GM10266 (cell line): Measurements from ENCODE around the gene INPP5D.

ENCODE experiments used
- DNase-seq: peaks from one replicate; pipeline ENCODE4 v3.0.0; 2012; ENCODE audit errors: extremely low spot score
- CTCF ChIP-seq: IDR thresholded peaks from 2 replicates; pipeline ENCODE4 v1.5.1; 2012; ENCODE audit warnings: mild to moderate bottlenecking, low read depth; ENCODE audit not compliant: control insufficient read depth, insufficient read depth; ENCODE audit errors: missing control alignments

The INPP5D gene

GRCh38 chr2:233223059-233223894 lies 163.1 kb downstream of the INPP5D start:
- TF ChIP-seq CTCF = no peak
- DNase-seq = peak; percentile 73

GRCh38 chr2:233225230-233226068 lies 165.3 kb downstream of the INPP5D start:
- TF ChIP-seq CTCF = no peak
- DNase-seq = no peak

GRCh38 chr2:233226511-233227031 lies 166.4 kb downstream of the INPP5D start:
- no peak for TF ChIP-seq CTCF
- DNase-seq = no peak

GRCh38 chr2:233227346-233227978 lies 167.3 kb downstream of the INPP5D start:
- no peak for TF ChIP-seq CTCF
- no peak for DNase-seq

- no peak for TF ChIP-seq CTCF
- DNase-seq = no peak
These were observed 168.2 kb downstream of the INPP5D start for GRCh38 chr2:233228376-233228775.

GRCh38 chr2:233233618-233234230 lies 173.6 kb downstream of the INPP5D start:
- no peak for TF ChIP-seq CTCF
- no peak for DNase-seq
